UCSD-AML1 (cell line): ENCODE data around the gene SUGCT.
"Not testable (repeated sequence)": the region's sequence is repeated elsewhere in the genome, so short reads cannot be mapped to it uniquely, and the experiment has no call there.

Experiments
- DNase-seq: peaks from one replicate; lab custom pipeline; 2025; ENCODE audit not compliant: unreplicated experiment; lab: John Stamatoyannopoulos, UW

Gene SUGCT

DNA sequence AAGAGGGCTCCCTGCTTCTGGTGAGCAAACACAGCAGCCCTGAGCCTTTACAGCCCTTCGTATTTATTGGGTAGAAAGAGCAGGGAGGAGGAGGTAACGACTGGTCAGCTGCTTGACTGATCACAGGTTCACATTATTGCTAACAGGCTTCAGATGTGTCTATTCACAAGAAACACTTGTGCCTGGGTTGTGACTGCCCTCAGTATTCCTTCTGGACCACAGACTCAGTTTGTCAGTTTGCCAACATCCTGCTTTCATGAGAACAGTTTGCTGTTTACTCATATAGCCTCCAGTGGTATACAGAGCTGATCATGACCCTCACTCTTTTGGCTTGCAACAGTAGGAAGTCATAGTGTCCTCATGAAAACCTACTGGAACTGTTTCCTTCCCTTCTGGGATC is 467.5 kb downstream of the SUGCT start:
- not testable (repeated sequence) for DNase-seq

DNA sequence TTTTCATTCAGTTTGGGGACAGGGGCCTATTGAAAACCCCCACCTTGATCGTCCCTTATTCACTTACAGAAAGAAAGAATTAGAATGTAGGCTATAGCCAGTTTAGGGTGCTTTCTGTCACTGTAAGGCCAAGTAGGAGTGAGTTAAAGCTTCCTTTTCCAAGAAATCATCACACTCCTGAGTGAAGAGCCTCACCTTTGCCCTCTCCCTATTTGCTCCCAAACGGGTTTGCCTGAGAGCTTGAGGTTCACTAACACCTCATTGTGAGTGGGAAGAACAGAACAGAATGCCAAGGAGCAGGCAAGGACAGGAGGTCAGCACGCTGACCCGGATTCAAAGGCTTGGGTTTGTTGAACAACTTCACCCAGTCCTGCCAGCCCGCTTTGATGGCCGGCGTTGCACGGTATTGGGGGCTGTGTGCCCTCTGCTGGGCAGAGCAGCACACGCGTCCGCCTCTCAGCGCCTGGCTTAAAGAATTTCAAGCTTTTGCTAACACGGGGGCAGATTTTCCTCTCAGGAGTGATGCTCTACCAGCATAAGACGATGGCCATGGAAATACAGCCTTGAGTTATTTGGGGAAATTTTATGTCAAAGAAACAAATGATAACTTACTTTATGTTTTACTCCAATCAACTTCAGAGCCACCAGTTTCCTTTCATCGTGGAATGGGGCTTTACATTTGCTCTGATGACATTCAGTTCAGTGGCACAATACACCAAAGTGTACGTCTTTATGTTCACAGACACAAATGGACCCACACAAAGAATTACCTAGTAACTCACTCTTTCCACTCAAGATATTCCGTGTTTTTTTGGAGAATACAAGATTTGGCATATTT is 470.0 kb downstream of the SUGCT start:
- peak; percentile 36 for DNase-seq

DNA sequence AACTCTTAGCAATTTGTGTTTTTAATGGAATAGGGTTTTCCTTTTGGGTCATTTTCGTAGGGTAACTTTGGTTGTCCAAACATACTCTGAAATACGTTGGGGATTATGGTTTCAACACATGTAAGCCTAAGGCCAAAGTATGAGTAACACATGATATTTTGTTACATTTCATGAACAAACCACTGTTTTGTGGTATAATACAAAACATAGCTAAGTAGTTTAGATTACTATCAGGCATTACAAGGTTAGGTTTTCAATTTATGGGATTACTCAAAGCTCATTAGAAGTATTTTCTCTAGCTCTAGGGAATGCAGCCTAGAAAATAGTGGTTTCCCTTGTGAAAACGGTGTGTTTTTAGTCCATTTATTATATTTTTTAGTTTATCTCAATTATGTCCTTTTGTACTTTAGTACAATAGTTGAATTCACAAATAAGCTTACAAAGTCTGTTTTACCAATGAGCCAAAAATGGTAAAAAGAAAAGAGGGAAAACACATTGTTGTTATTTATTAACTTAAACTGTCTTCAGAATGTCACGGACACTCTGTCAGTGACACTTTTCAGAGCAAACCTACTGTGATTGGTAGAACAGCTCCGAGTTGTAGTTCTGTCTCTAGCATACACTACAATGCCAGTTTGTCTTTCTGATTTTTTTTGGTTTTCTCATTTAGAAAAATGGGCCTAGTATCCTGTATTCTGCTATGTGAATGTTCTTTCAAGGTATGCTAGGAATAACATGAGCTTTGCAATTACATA is 473.7 kb downstream of the SUGCT start:
- DNase-seq, result no peak

DNA sequence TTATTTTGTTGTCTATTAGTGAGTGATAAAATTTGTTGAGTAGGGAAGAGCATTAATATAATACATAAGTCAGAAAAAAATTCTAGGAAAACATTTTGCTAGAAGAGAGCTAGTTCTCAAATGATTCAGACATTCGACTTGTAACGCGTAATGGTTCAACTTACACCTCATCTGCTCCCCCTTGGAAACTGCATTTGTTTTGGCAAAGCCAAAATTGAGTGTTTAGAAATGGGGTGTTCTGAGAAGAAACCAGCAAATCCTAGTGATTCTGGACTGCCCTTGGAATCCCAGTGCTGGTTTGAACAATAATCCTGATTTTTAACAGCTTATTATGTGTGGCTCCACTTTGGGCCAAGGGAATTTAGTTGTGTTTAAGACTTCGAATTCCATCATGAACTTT is 475.7 kb downstream of the SUGCT start:
- no peak for DNase-seq

DNA sequence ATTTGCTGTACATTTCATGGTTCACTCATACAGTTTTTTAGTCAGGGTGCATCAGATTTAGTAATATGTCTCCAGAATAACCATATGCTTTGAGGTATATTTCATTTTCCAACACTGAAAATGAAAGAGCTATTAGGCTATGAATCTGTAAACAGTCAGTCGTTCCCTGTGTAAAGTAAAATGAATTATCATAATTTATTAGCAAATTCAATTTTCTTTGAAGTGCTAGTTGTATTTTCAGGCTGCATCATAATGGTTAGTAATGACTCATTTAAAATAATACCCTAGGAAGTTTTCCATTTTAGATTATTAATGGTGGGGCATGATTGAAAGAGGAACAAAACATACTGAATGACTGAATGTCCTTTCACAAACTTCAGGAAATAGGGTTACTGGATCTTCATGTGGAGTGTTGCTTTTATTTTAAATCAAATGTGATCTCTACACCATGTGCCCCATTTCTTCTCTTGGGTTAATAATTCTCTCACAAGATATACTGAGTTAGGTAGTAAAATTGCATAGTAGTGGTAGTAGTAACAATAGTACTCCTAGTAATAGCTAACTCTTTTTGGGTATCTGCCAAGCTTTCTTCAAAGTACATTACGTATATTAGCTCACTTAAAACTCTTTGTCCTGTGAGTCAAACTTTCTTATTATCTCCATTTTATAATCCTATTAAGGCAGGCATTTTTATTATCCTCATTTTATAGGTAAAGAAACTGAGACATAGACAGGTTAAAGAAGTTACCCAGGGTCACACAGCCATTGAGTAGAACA is 476.5 kb downstream of the SUGCT start:
- no peak for DNase-seq

DNA sequence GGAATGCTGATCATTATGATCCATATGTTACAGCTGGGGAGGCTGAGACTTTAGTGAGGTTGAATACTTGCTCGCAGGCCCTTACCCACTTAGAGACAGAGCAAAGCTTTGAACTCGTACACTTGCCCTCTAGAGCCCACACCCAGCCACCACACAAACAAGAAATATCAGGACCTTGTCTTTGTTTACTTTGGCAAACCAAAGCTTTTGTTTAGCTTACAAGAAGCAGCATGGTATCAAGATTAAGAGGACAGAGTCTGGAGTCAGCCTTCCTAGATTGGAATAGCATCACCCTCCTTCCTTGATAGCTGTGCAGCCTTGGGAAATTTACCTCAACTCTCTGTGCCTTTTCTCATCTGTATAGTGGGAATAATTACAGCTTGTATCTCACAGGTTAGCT is 477.5 kb downstream of the SUGCT start:
- no peak for DNase-seq

DNA sequence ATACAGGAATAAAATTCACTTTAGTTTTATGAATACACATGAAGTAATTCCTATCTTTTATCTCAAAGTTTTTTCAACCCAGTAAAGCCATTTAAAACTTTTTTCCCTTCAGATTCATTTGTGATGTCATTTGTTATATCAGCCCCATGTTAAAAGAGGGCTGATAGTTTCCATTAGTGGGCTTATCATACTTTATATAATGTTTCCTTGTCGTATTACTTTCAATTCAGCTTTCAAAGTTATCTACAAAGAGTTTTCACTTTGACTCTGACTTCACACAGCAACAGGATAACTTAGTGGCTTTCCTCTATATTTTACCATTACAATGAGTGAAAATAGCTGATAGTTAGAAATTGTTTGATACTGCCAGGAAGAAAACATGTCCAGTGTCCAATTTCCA is 484.8 kb downstream of the SUGCT start:
- DNase-seq, result no peak

DNA sequence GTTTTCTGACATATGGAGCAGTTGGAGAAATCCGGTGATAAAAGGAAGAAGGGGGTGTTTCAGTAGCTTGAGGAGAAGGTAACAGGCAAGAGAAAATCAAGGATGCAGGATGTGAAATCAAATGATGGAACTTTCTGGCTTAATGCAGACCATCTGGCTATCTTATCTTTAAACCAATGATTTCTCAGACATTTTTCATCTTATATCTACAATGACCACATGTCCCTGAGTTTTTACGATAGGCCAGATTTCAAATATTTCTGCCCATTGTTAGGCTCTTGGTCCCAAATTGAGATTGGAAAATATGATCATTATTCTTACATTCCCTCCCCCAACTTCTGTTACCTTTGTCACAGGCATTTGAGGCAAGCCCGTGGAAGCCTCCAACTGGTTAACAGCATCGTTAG is 486.8 kb downstream of the SUGCT start:
- no peak for DNase-seq

DNA sequence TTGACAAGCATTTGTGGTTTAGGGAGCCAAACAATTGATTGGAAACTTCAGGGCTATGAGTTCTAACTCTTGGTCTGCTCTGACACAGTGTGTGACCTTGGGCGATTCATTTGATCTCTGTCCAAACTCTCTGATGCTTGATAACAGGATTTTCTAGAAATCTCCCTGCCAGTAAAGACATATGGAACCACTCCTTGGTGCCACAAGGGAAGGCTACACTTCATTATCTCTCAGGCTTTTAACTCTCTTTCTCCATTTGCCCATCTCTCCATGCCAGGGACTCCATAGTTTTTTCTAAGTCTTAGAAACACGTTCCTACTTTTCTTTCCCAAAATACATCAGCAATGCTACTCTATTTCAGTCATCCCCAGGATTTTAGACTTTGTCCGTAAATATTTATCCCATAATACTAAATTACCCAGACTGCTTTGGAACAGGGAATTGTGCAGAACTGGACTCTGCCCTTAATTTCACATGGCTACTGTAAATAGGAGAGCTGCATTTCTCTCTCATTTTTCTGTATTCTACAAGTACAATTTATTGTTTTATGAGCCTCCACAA is 488.2 kb downstream of the SUGCT start:
- DNase-seq, result no peak

DNA sequence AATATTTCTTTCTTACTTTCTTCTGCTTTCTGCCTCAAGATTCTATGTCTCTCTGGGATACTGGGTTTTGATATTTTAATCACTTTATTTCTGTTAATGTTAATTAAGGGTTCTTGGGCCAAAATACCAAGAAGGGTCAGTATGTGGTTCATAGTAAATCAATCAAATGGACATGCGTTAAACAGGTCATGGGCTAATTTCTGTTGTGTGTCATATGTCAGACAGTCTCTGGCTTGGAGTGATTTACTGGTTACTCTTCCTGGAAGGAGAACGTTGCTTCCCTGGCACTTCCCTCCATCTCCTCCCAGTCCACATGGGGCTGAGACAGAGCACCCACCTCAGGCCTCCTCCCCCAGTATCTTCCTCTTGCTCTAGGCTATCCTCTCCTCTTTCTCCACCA is 489.1 kb downstream of the SUGCT start:
- DNase-seq, result no peak

DNA sequence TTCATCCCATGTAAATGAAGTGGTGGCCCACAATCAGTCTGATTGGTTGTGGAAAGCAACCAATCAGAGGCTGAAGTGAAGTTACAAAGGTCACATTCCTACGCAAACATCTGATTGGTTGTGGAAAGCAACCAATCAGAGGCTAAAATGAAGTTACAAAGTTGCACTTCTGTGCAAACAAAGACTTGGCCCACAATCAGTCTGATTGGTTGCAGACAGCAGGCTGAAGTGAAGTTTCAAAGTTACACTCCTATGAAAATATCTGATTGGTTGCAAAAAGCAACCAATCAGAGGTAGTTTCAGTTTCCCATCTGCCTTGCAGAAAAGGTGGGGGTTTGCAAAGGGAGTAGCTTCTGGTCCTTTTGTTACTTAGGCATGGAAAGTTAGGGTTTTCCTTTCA is 492.6 kb downstream of the SUGCT start:
- not testable (repeated sequence) for DNase-seq

DNA sequence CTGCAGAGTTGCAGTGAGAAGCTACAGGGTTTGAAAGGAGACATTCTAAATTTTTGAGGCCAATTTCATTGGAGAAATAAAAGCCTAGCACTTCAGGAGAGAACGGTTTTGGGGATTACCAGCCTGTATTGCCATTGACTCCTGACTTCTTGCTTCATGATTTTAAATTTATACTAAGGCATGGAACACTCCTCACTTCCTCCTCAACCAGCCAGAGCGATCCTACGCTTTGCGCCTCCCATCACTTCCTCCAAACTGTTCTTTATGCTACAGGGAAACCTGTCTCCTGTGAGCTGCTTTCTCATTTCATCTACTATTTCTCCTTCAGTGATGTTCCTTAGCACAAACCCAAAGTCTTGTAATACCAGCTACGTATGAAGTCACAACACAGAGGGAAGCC is 495.1 kb downstream of the SUGCT start:
- DNase-seq, result no peak

DNA sequence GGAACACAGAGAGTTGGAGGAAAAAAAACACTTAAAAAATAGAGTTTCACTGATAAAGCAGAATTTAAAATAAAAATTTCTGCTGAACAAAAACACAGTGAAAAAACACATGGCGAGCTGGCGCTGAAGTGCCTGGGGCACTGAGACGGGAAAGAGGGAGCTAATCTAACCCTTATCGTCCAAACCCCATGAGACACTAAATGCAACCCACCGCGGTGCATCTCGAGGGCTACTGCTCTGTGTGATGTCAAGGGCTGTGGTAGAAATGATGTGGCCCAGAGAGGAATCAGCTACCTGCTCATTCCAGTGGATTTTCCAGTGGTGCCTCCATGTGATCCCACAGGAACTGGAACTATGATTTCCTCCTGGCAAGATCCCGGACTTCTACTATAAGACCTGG is 499.3 kb downstream of the SUGCT start:
- DNase-seq, result no peak

DNA sequence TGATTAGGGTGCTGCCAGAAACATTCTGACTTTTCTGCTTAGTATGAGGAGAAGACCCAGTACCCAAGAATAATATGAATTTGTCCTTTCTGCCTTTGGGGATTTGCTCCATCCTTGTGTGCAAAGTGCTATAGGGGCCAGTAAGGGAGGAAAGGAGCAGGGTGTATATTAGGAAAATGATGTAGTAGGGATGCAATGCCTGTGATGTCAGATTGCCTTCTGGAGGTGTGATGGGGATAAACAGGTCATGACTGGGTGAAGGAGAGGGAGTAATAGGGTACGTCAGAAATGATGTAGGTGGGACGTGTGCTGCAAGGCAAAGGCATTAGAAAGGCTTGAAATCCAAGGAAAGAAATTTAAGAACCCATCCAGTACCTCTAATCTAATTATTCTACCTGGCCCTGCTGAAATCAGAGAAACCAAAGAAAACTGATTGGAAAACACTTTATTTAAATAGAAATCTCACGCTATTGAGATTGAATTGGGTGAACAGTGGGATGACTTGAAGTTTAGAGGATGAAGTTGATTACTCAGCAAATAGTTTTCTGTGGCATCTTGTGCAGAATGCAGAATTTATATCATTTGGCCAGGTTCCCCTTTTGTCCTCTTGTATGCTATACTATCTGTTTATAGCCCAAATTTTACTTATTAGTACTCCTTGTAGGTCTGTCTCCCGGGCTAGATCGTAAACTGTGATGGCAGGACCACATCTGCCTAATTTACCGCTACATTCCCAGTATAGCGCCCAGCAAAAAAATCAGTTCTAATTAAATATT is 503.9 kb downstream of the SUGCT start:
- no peak for DNase-seq

DNA sequence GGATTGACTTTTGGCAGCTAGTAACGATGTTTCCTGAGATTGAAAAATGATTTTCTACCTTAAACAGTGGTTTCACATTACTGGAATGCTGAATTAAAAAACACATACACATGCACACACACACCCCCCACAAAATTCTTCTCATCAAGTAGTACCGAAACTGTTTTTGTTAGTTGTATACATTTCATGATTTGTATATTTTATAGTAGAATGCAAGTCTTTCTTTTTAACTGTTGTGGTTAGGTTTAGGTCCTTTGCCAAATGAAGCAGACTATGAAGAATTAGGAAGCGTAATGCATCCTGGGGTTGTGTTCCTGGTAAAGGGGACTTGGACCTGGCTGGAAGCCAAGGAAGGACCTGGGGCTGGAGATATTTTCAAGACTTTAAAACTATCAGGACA is 505.8 kb downstream of the SUGCT start:
- DNase-seq, result no peak

DNA sequence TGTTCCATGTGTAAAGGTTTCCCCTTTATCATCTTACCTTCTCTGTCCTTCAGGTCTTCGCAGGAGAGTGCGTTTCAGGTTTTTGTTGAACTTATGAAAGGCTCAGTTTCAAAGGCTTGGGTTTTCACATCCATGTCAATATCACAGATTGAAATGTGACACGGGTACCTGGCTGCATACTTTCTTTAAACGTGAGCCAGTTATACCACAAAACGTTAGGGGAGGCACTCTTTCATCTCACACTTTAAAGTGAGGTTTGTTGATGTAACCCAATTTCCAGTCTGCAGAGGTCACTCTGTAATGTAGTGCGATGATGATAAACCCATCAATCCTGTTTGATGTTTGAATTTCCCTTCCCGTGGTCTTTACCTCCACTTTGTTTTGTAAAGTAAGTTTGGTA is 506.9 kb downstream of the SUGCT start:
- DNase-seq, result no peak

DNA sequence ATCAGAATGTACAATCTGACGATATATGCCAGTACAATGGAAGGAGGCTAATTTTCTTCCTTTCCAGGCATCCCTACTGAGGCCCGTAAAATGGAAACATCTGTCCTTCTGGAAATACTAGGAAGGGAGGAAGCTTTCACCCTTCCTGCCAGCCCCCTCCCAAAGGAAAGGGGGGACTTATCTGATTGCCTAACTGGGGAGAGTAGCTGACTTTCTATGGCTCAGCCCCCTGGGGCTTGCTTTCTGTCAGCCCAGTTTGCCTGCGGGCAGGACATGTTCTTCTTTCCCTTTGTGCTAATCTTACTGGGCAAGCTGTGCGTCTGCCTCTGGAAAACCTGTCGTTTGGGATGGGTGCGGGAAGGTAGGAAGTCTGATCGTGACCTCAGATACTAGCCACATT is 508.9 kb downstream of the SUGCT start:
- DNase-seq, result no peak

DNA sequence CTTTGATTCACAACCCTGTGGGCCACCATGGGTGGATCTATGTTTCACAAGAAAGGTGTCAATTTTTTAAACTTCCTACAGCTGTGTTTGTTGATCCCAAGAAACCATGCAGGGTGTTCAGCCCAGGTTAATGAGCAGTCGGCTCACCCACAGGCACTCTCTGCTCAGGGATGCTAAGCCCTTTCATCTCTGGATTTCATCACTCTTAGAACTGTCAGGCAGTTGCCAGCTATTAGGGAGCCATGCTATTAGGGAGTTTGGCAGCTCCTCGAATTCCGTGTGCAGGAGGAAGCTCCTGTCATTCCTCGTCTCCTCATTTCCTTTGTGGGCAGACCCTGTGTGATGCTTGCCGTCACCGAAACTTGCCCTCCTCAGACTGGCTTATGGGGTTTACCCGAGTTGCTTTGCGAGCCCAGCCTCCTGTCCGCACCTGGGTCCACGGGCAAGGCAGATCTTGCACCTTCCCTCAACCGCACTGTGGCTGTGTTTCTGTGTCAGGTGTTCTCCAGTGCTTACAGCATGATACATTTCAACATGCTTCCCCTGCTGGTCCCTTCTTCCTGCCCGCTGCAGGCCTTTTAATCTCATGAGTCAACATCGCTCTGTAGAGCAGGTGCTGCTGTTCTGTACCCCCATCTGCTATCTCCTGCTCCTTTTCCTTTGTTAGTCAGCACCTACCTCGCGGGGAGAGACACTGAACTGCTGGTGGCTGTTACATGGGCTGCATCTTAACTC is 509.8 kb downstream of the SUGCT start:
- peak; percentile 6 for DNase-seq

DNA sequence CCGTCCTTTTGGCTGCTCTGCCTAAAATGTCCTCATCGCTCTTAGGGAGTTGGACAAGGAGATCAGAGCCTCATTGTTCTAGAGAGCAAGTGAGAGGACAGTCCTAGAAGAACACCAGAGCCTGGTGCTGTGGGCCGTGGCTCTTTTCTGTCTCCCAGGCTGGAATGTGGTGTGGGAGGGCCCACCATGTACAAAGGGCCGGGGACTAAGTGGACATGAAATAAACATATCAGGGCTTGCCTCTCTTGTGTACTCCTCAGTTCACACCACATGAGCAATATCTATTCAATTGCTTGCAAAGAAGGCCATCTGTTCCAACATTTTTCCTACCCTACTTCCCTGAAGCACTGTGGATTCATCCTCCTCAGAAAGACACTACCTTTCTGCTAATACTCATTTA is 510.4 kb downstream of the SUGCT start:
- DNase-seq, result no peak

DNA sequence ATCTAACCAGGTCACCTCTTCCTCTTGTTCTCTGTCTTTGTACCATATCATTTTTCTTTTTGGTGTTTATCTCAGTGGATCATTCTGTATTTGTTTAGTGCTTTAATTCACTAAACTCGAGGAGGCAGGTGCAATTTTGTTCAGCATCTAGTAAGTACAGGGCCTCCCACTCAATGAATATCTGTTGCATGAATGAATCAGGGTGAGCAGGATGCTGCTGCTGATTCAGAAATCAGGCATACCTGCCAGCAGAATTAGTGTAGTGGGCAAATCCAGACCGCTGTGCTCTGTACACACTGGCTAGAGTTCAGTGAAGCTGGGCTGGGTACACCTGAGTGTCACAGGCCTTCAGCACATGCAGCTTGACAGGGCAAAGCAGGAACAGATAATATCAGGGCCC is 511.9 kb downstream of the SUGCT start:
- DNase-seq, result no peak
